Kidney (tissue), 14 donors: Measurements from ENCODE around the gene INPP5A. TPM values are rescaled to one million over a fixed set of nuclear protein-coding genes. Genes with fewer than 3 reads are reported as not detected.

Source experiments
- DNase-seq, 5 donors: peaks; one replicate each; pipeline ENCODE4 v3.0.0-alpha.2; 2013 to 2020
- FAIRE-seq: peaks from 2 replicates; lab custom pipeline; 2012; peaks lifted over from hg19 to GRCh38; lab: Jason Lieb, UNC
- H3K27ac ChIP-seq, 2 donors: one replicate each; pipeline ENCODE4 v1.7.0; 2013; ENCODE audit warnings: low read depth in 2 of 2, low read length in 2 of 2, inconsistent platforms in 1 of 2
- H3K27me3 ChIP-seq: one replicate; pipeline ENCODE4 v1.7.1; 2013; ENCODE audit warnings: low read length, inconsistent platforms; ENCODE audit not compliant: control insufficient read depth, insufficient read depth
- H3K36me3 ChIP-seq, 3 donors: one replicate each; pipeline versions ENCODE4 v1.7.0 to v1.7.1; 2013; ENCODE audit warnings: low read length in 3 of 3, control low read depth in 1 of 3, inconsistent platforms in 1 of 3; ENCODE audit not compliant: insufficient read depth in 3 of 3, control insufficient read depth in 2 of 3
- H3K4me1 ChIP-seq, 3 donors: one replicate each; pipeline versions ENCODE4 v1.7.0 to v1.7.1; 2013; ENCODE audit warnings: low read length in 3 of 3, inconsistent platforms in 1 of 3, low read depth in 1 of 3; ENCODE audit not compliant: control insufficient read depth in 2 of 3, insufficient read depth in 2 of 3
- H3K4me3 ChIP-seq, 3 donors: one replicate each; pipeline versions ENCODE4 v1.7.0 to v1.8.1; 2013; ENCODE audit warnings: low read length in 3 of 3, control low read depth in 1 of 3, inconsistent platforms in 1 of 3
- H3K9ac ChIP-seq, 3 donors: one replicate each; pipeline versions ENCODE4 v1.7.0 to v1.7.1; 2013; ENCODE audit warnings: low read length in 3 of 3, control low read depth in 1 of 3, inconsistent platforms in 1 of 3
- H3K9me3 ChIP-seq, 3 donors: one replicate each; pipeline versions ENCODE4 v1.7.0 to v1.7.1; 2013; ENCODE audit warnings: low read length in 3 of 3, control low read depth in 1 of 3, inconsistent platforms in 1 of 3; ENCODE audit not compliant: control insufficient read depth in 2 of 3, insufficient read depth in 1 of 3
- CTCF ChIP-seq: IDR thresholded peaks from 3 replicates; pipeline ENCODE4 v1.5.1; 2012; ENCODE audit warnings: mild to moderate bottlenecking, moderate library complexity, borderline replicate concordance; ENCODE audit not compliant: insufficient read depth; ENCODE audit errors: extremely low read depth
- intact Hi-C: fragments of 100-400 bp; cut with DNase I; formaldehyde crosslinking; loops from one replicate; pipeline ENCODE4 v1.11.1; 2022
- polyA plus RNA-seq: library from polyadenylated mRNA; stranded (reverse); fragments of 350-450 nt; fragmentation: Illumina TruSeq; extraction: RNeasy Lipid Tissue Mini Kit (QIAGEN cat#74804); gene quantifications from one replicate; pipeline ENCODE4 v1.2.3, GENCODE V29; 2014; ENCODE audit warnings: low read depth, low replicate concordance; ENCODE audit not compliant: insufficient read depth
- total RNA-seq: library from RNA; stranded (reverse); fragmentation: NEBNext Ultra II Directional; extraction: Animal tissue kit (Norgen Biotek cat#: 25700); gene quantifications from one replicate; pipeline ENCODE4 v1.2.1, GENCODE V29; 2021
- donor health status: control.
- donor health status: control.
- donor health status: control.
- donor health status: control.
- donor health status: control.
- donor health status: DM: yes; HTN: yes; CAD: no.
- donor health status: Normal renal cell carcinoma (clear cell type).

Gene INPP5A
- total and polyA plus RNA-seq, 2 donors from 2014 or later: 20.8 to 40.3 TPM

- TF ChIP-seq CTCF: no peak
- H3K4me3 ChIP-seq: no peak overlapping the region
- DNase-seq (no peak), FAIRE-seq (no peak)
- peaks cover 0 to 16% (median 0%) of the 10 kb centered on the region in 3 donors for H3K4me1 ChIP-seq
- H3K9me3 ChIP-seq: no peaks in the 10 kb centered on the region
- no peak overlapping the region for H3K27ac ChIP-seq
- no peaks in the 10 kb centered on the region for H3K36me3 ChIP-seq
- intact Hi-C loops: loop anchor here (2.0 kb wide), 1 partner anchor 178 kb away; no protein-coding TSS in a partner anchor
- no peaks in the 10 kb centered on the region for H3K27me3 ChIP-seq
- no peak overlapping the region for H3K9ac ChIP-seq
Observed at GRCh38 chr10:132636358-132636757, 98.8 kb downstream of the INPP5A start.

GRCh38 chr10:132637477-132638129 is 100.0 kb downstream of the INPP5A start:
- peaks cover 0 to 7% (median 0%) of the 10 kb centered on the region in 3 donors for H3K4me1 ChIP-seq
- no peaks in the 10 kb centered on the region for H3K36me3 ChIP-seq
- H3K9me3 ChIP-seq: no peaks in the 10 kb centered on the region
- H3K4me3 ChIP-seq: no peak overlapping the region
- FAIRE-seq (peak; percentile 32), DNase-seq (peak in 4 of 5 donors; percentile 47 to 90 (median 75))
- H3K27ac ChIP-seq: no peak overlapping the region
- intact Hi-C loops: loop anchor here (2.0 kb wide), 1 partner anchor 179 kb away; no protein-coding TSS in a partner anchor
- H3K27me3 ChIP-seq: no peaks in the 10 kb centered on the region
- H3K9ac ChIP-seq: no peak overlapping the region
- TF ChIP-seq CTCF: peak; percentile 61

- H3K4me1 ChIP-seq: peaks cover 0 to 7% (median 0%) of the 10 kb centered on the region in 3 donors
- FAIRE-seq: no peak
- intact Hi-C loops: no loop called here
Observed at GRCh38 chr10:132638130-132638515, 100.5 kb downstream of the INPP5A start.

More at GRCh38 chr10:132638130-132638515, 100.5 kb downstream of the INPP5A start:
- DNase-seq: no peak
- no peak overlapping the region for H3K4me3 ChIP-seq
- no peak overlapping the region for H3K9ac ChIP-seq
- no peak for TF ChIP-seq CTCF
- no peaks in the 10 kb centered on the region for H3K27me3 ChIP-seq
- no peaks in the 10 kb centered on the region for H3K9me3 ChIP-seq
- H3K36me3 ChIP-seq: no peaks in the 10 kb centered on the region
- no peak overlapping the region for H3K27ac ChIP-seq
